GM18520 (cell line): ENCODE results near the gene ABLIM2.
A peak's percentile ranks its signal among the peaks of the same experiment; 100 is the strongest.

Experiments
- ATAC-seq: cut with Tn5 transposase; IDR thresholded peaks from one replicate; pipeline ENCODE4 v1.9.1; 2021; ENCODE audit not compliant: unreplicated experiment

ABLIM2 gene

DNA sequence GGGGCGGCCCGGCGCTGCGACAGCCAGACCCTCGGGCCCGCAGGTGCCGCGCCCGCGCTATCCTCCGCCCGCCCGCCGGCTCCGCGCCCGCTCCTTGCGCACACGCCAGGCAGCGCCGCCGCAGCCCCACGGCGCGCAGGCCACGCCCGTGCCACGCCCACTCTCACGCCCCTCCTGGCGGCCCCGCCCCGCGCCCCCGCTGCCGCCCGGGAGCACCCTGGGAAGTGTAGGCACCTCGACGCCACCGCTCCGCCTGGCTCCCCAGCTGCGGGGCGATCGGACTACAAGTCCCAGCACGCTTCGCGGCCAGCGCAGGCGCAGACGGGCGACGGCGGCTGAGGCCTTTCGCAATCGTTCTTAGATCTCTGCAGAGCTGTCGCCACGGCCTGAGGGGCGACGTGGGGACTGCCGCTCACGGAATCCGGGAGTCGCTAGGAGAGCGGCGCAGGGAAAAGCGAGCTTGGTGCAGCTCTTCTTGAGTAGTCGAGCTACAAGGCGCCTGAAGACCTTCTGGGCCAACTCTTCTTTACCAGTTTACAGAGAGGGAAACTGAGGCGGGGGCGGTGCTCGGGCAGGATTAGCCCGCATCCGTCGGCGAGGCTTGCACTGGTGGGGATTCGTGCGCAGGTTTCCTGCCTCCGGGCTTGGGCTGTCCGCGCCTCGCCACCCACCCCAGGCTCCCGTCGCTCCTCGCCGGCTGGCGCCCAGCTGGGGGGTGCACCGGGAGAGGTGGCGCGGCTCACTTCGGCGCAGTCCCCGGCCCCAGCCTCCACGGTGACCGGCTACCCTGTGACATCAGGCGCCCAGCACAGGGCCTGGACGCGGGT is at the start of gene ABLIM2:
ABLIM2 (minus strand) TSS at position 104 of the 827 bp plus-strand sequence. CDS start 124 bp downstream, outside the sequence.
- peak; percentile 97 for ATAC-seq

DNA sequence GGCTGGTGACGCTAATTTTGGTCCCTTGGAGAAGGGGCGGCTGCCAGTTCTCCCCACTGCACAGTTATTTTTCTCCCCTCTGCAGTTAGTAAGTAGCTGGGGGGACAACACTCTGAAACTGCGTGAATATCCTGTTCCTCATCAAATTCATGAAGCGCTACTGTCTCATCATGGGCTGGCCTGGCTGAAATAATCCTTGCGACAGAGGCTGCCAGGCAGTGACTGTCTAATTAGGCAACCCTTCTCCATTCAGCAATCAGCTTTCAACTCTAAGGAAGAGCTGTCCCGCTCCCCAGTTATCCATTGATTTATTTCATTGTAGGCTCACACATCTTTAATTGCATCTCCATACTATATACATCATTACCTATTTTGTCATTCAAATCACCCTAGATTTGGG is 48.7 kb upstream of the ABLIM2 start:
- ATAC-seq = no peak

DNA sequence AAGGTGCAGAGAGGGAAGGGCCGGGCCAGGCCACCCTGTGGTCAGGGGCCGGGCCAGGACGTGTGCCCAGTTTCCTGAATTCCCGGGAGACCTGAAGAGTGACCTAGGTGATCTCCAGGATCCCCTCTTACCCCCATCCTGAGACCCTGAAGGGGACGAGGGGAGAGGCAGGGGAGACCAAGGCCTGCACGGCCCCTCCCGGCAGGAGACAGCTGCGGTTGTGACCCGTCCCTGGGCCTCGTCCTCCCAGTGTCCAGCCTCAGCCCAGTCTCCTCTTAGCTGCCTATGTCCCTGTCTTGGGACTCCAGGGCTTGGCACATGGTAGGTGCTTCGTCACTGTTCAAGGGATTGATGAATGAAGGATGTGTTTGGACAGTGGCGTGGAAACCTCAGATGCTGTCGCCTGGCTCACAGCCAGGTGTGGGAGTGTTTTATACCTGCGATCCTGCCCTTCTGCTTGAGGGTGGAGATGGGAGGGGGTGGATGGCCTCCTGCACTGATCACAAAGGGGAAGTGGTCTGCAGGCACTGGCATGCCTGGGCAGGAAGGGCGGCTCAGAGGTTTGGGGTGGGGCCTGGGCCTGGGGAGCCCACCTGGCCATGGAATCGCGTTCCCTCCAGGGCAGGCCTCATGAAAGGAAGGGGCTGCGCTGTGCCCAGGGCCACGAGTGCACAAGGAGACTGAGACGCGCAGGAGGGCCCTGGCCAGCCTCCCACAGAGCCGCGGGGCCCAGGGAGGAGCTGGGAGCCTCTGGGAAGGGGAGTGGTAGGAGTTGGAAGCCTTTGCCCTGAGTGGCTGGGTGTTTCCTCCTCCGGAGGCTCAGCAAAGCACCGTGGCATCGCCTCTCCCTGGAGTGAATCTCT is 47.4 kb upstream of the ABLIM2 start:
- ATAC-seq = no peak

GRCh38 chr4:8205241-8205707 is 46.7 kb upstream of the ABLIM2 start:
- no peak for ATAC-seq

GRCh38 chr4:8204576-8205227 is 46.1 kb upstream of the ABLIM2 start:
- no peak for ATAC-seq

DNA sequence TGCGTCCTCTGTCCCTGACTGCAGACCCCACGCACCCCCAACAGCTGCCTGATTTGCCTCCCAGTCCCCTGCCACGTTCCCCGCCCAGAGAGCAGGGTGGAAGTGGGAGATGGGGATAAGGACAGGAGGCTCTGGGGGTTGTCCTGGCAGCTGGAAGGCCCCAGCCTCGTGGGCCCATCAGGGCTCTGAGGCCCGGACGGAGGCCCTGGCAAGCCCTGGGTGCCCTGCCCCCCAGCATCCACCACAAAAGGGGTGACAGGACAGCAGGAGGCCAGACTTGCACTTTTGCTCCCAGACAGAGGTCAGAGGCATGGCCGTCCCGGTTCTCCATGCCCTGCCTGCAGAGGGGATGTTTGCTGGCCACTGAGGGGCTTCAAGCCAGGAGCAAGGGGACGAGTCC is 45.2 kb upstream of the ABLIM2 start:
- no peak for ATAC-seq

DNA sequence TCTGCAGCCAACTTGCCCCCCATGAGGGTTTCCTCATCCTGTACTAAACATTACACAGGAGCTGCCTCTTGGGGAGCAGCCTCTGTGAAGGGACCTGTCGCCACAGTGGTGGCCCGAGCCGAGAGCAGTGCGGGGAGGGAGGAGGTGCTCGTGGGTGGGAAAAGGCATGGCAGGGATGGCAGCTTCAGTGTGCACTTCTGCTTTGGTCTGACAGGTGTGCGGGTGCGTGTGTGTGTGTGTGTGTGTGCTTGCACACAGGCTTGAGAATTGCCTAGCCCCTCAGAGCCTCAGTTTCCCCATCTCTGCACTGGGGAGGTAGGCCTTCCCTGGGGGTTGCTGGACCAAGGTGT is 44.4 kb upstream of the ABLIM2 start:
- ATAC-seq = no peak

GRCh38 chr4:8202108-8203051 is 43.8 kb upstream of the ABLIM2 start:
- no peak for ATAC-seq

DNA sequence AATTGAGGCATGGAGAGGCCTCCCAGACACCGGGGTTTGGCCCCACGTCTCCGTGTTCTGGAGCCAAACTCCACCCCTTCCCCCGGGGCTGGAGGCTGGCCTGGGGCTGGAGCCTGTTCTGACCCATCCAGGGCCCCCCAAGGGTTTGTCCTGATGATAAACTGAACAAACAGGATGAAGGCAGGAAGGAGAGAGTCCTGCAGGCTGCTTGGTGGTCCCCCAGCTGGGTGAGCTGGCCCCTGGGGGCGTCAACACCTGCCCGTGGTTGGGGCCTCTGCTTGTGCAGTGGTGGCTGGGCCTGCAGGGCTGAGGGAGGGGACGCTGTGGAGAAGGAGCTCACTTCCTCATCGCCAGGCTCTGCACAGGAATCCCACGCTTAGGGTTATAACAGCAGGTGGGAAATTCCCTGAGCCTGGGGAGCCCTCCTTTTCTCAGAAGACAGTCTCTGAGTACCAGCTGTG is 42.7 kb upstream of the ABLIM2 start:
- no peak for ATAC-seq

GRCh38 chr4:8200302-8200975 is 41.8 kb upstream of the ABLIM2 start:
- no peak for ATAC-seq

- no peak for ATAC-seq
Measured at GRCh38 chr4:8199594-8200301, 41.1 kb upstream of the ABLIM2 start.

GRCh38 chr4:8198906-8199593 is 40.4 kb upstream of the ABLIM2 start, which contains the start of gene SH3TC1:
Gene SH3TC1 (plus strand): TSS chr4:8199290. CDS start chr4:8205195, 5,905 bp downstream.
- ATAC-seq = peak; percentile 86

- no peak for ATAC-seq
Measured at GRCh38 chr4:8198206-8198905, 39.7 kb upstream of the ABLIM2 start.

DNA sequence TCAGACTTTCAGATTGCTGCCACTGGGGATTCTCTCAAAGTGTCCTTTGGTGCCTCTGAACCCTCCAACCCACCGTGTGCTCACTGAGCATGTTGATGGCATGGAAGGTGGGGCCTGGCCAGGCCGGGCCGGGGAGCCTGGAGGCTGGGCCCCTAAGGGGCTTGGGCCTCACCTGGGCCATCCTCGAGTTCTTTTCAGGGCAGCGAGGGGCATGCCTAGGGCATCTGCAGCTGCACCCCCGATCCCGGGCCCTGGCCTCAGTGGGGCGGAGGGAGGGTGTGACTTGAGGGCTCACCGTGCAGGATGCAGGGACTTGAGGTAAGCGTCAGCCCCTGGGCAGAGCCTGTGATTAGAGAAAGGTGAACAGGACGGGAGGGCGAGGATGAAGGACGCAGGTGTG is 38.9 kb upstream of the ABLIM2 start:
- ATAC-seq = no peak

DNA sequence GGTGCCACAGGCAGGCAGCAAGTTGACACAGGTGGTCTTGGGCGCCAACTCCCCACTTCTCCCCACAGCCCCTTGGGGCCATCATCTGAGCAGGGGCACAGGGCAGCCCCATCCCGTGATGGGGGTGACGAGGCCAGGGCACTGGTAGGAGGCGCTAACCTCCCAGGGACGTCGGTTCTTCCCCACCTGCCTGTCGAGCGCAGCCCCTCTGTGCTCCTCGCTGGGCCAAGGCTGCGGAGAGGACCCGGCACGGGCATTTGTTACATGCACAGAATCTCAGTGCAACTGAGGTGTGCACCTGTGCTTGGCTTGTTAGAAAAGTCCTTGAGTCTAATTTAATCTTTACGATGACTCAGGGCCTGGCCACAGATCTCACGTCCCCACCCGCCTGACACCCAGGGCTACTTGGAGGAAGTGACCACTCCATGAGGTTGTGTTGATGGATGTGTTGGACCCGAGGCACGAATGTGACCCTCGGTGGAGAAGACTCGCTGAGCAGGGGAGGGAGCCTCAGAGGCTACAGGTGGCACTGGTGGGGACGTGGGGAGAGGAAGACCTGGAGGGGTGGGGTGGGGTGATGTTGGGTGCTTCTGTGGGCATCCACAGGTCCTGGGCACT is 37.3 kb upstream of the ABLIM2 start:
- no peak for ATAC-seq

GRCh38 chr4:8195431-8195830 is 36.8 kb upstream of the ABLIM2 start:
- no peak for ATAC-seq
